ENCODE results near the gene KRT73. TPM values are rescaled to one million over a fixed set of nuclear protein-coding genes. Genes with fewer than 3 reads are reported as not detected.
A peak's percentile ranks its signal among the peaks of the same experiment; 100 is the strongest.

The KRT73 gene
- total RNA-seq, 1 donor from 2014 or later = not detected

- Mint-ChIP-seq H3K27ac (no peak overlapping the region), H3K4me1 (peaks cover 2% of the 10 kb centered on the region), H3K27me3 (ENCODE audit: low read depth) (peaks cover 17% of the 10 kb centered on the region), H3K9me3 (no peaks in the 10 kb centered on the region), H3K4me3 (no peak overlapping the region), H3K36me3 (no peaks in the 10 kb centered on the region)
- no peak for DNase-seq (ENCODE audit: low spot score in 2 of 2, unreplicated experiment in 2 of 2)
- TF ChIP-seq CTCF (IDR thresholded peaks at IDR 0.05; ENCODE audit: unreplicated experiment) = no peak
Observed at GRCh38 chr12:52587563-52587962, 30.8 kb downstream of the KRT73 start.

- H3K36me3 Mint-ChIP-seq = no peaks in the 10 kb centered on the region
- no peak overlapping the region for H3K4me3 Mint-ChIP-seq
- peaks cover 9% of the 10 kb centered on the region for H3K27me3 Mint-ChIP-seq (ENCODE audit: low read depth)
- DNase-seq (ENCODE audit: low spot score in 2 of 2, unreplicated experiment in 2 of 2) = no peak
- peaks cover 4% of the 10 kb centered on the region for H3K4me1 Mint-ChIP-seq
- TF ChIP-seq CTCF (IDR thresholded peaks at IDR 0.05; ENCODE audit: unreplicated experiment) = no peak
- H3K27ac Mint-ChIP-seq = no peak overlapping the region
- no peaks in the 10 kb centered on the region for H3K9me3 Mint-ChIP-seq
Observed at GRCh38 chr12:52585946-52586345, 32.4 kb downstream of the KRT73 start.

- TF ChIP-seq CTCF (IDR thresholded peaks at IDR 0.05; ENCODE audit: unreplicated experiment) = no peak
- H3K4me3 Mint-ChIP-seq = no peak overlapping the region
- peaks cover 12% of the 10 kb centered on the region for H3K4me1 Mint-ChIP-seq
- no peaks in the 10 kb centered on the region for H3K9me3 Mint-ChIP-seq
- no peak overlapping the region for H3K27ac Mint-ChIP-seq
- no peaks in the 10 kb centered on the region for H3K36me3 Mint-ChIP-seq
- peaks cover 5% of the 10 kb centered on the region for H3K27me3 Mint-ChIP-seq (ENCODE audit: low read depth)
- DNase-seq (ENCODE audit: low spot score in 2 of 2, unreplicated experiment in 2 of 2) = no peak
Observed at GRCh38 chr12:52585066-52585465, 33.3 kb downstream of the KRT73 start.

GRCh38 chr12:52584156-52584682, 34.1 kb downstream of the KRT73 start:
- no peaks in the 10 kb centered on the region for H3K36me3 Mint-ChIP-seq
- no peak for DNase-seq (ENCODE audit: low spot score in 2 of 2, unreplicated experiment in 2 of 2)
- no peaks in the 10 kb centered on the region for H3K9me3 Mint-ChIP-seq
- peaks cover 5% of the 10 kb centered on the region for H3K27me3 Mint-ChIP-seq (ENCODE audit: low read depth)
- H3K27ac Mint-ChIP-seq = no peak overlapping the region
- TF ChIP-seq CTCF (IDR thresholded peaks at IDR 0.05; ENCODE audit: unreplicated experiment) = no peak
- H3K4me1 Mint-ChIP-seq = peaks cover 16% of the 10 kb centered on the region
- no peak overlapping the region for H3K4me3 Mint-ChIP-seq

- Mint-ChIP-seq H3K27ac (no peak overlapping the region), H3K4me3 (no peak overlapping the region), H3K36me3 (no peaks in the 10 kb centered on the region), H3K27me3 (ENCODE audit: low read depth) (peaks cover 5% of the 10 kb centered on the region), H3K9me3 (no peaks in the 10 kb centered on the region), H3K4me1 (peaks cover 16% of the 10 kb centered on the region)
- peak; percentile 54 for TF ChIP-seq CTCF (IDR thresholded peaks at IDR 0.05; ENCODE audit: unreplicated experiment)
- DNase-seq (ENCODE audit: low spot score in 2 of 2, unreplicated experiment in 2 of 2) = peak in 1 of 2 experiments; percentile 68
Observed at GRCh38 chr12:52582971-52583456, 35.3 kb downstream of the KRT73 start.

- Mint-ChIP-seq H3K27ac (no peak overlapping the region), H3K4me3 (no peak overlapping the region), H3K4me1 (peaks cover 16% of the 10 kb centered on the region), H3K9me3 (no peaks in the 10 kb centered on the region), H3K36me3 (no peaks in the 10 kb centered on the region), H3K27me3 (ENCODE audit: low read depth) (peaks cover 5% of the 10 kb centered on the region)
- no peak for TF ChIP-seq CTCF (IDR thresholded peaks at IDR 0.05; ENCODE audit: unreplicated experiment)
- DNase-seq (ENCODE audit: low spot score in 2 of 2, unreplicated experiment in 2 of 2) = no peak
Observed at GRCh38 chr12:52582486-52582885, 35.9 kb downstream of the KRT73 start.

Measured in mesothelial cell of epicardium (in vitro differentiated cells).